ENCODE measurements around the gene HNRNPA3.
"Not testable (repeated sequence)": the region's sequence is repeated elsewhere in the genome, so short reads cannot be mapped to it uniquely, and the experiment has no call there.

The HNRNPA3 gene

GRCh38 chr2:177180269-177181000 lies 32.2 kb upstream of the HNRNPA3 start:
- no peaks in the 10 kb centered on the region for H3F3A ChIP-seq (ENCODE audit: low read depth)
- H4K20me1 ChIP-seq (ENCODE audit: insufficient read depth, low read length, poor library complexity, severe bottlenecking) = no peaks in the 10 kb centered on the region
- no peaks in the 10 kb centered on the region for H3K9me2 ChIP-seq (replicated peaks; ENCODE audit: low read depth, low read length)
- no peak for TF ChIP-seq EZH2phosphoT487 (IDR thresholded peaks at IDR 0.05; ENCODE audit: borderline replicate concordance)
- no peaks in the 10 kb centered on the region for H3K27me3 ChIP-seq (ENCODE audit: insufficient read depth, low read length, poor library complexity, severe bottlenecking)
- H3K36me3 ChIP-seq (ENCODE audit: insufficient read depth, low read length) = no peaks in the 10 kb centered on the region
- no peaks in the 10 kb centered on the region for H3K9me3 ChIP-seq (ENCODE audit: insufficient read depth, low read depth, low read length)
- no peak overlapping the region for H2AFZ ChIP-seq (ENCODE audit: low read length)
- no peaks in the 10 kb centered on the region for H3K79me2 ChIP-seq (ENCODE audit: insufficient read depth, low read length)
- no peak overlapping the region for H3K4me3 ChIP-seq (ENCODE audit: low read length, poor library complexity, severe bottlenecking)
- H3K4me1 ChIP-seq (ENCODE audit: insufficient read depth, low read length, poor library complexity, severe bottlenecking) = no peaks in the 10 kb centered on the region
- no peak overlapping the region for H3K4me2 ChIP-seq (ENCODE audit: low read depth, low read length, poor library complexity, severe bottlenecking)
- no peak overlapping the region for H3K9ac ChIP-seq (ENCODE audit: low read depth, low read length, poor library complexity, severe bottlenecking)

- Histone ChIP-seq H3K4me1 (ENCODE audit: insufficient read depth, low read length, poor library complexity, severe bottlenecking) (no peaks in the 10 kb centered on the region), H4K20me1 (ENCODE audit: insufficient read depth, low read length, poor library complexity, severe bottlenecking) (no peaks in the 10 kb centered on the region), H3K9ac (ENCODE audit: low read depth, low read length, poor library complexity, severe bottlenecking) (no peak overlapping the region), H3K9me3 (ENCODE audit: insufficient read depth, low read depth, low read length) (no peaks in the 10 kb centered on the region), H3K4me2 (ENCODE audit: low read depth, low read length, poor library complexity, severe bottlenecking) (no peak overlapping the region), H3K4me3 (ENCODE audit: low read length, poor library complexity, severe bottlenecking) (no peak overlapping the region), H3K36me3 (ENCODE audit: insufficient read depth, low read length) (no peaks in the 10 kb centered on the region), H3K9me2 (replicated peaks; ENCODE audit: low read depth, low read length) (no peaks in the 10 kb centered on the region), H3F3A (ENCODE audit: low read depth) (no peaks in the 10 kb centered on the region), H3K27me3 (ENCODE audit: insufficient read depth, low read length, poor library complexity, severe bottlenecking) (no peaks in the 10 kb centered on the region), H3K79me2 (ENCODE audit: insufficient read depth, low read length) (no peaks in the 10 kb centered on the region), H2AFZ (ENCODE audit: low read length) (no peak overlapping the region)
- TF ChIP-seq EZH2phosphoT487 (IDR thresholded peaks at IDR 0.05; ENCODE audit: borderline replicate concordance) (no peak), CTCF (conservative IDR thresholded peaks at IDR 0.05; ENCODE audit: low read length) (no peak)
These were observed 28.7 kb upstream of the HNRNPA3 start for GRCh38 chr2:177183860-177184259.

GRCh38 chr2:177184606-177185005 lies 28.0 kb upstream of the HNRNPA3 start:
- Histone ChIP-seq H3K4me2 (ENCODE audit: low read depth, low read length, poor library complexity, severe bottlenecking) (no peak overlapping the region), H3K4me1 (ENCODE audit: insufficient read depth, low read length, poor library complexity, severe bottlenecking) (no peaks in the 10 kb centered on the region)
- TF ChIP-seq EZH2phosphoT487 (IDR thresholded peaks at IDR 0.05; ENCODE audit: borderline replicate concordance) (no peak), CTCF (conservative IDR thresholded peaks at IDR 0.05; ENCODE audit: low read length) (no peak)

GRCh38 chr2:177186038-177186437 lies 26.6 kb upstream of the HNRNPA3 start:
- H3K4me2 ChIP-seq (ENCODE audit: low read depth, low read length, poor library complexity, severe bottlenecking); H3K36me3 ChIP-seq (ENCODE audit: insufficient read depth, low read length); H3F3A ChIP-seq (ENCODE audit: low read depth); H4K20me1 ChIP-seq (ENCODE audit: insufficient read depth, low read length, poor library complexity, severe bottlenecking); H2AFZ ChIP-seq (ENCODE audit: low read length); H3K4me3 ChIP-seq (ENCODE audit: low read length, poor library complexity, severe bottlenecking); H3K9me2 ChIP-seq (replicated peaks; ENCODE audit: low read depth, low read length); H3K9me3 ChIP-seq (ENCODE audit: insufficient read depth, low read depth, low read length); H3K27me3 ChIP-seq (ENCODE audit: insufficient read depth, low read length, poor library complexity, severe bottlenecking); H3K4me1 ChIP-seq (ENCODE audit: insufficient read depth, low read length, poor library complexity, severe bottlenecking); H3K9ac ChIP-seq (ENCODE audit: low read depth, low read length, poor library complexity, severe bottlenecking); H3K79me2 ChIP-seq (ENCODE audit: insufficient read depth, low read length): not testable (repeated sequence)

More at GRCh38 chr2:177184606-177185005, 28.0 kb upstream of the HNRNPA3 start:
- no peaks in the 10 kb centered on the region for H3F3A ChIP-seq (ENCODE audit: low read depth)
- H2AFZ ChIP-seq (ENCODE audit: low read length) = no peak overlapping the region
- H3K9me3 ChIP-seq (ENCODE audit: insufficient read depth, low read depth, low read length) = no peaks in the 10 kb centered on the region
- no peaks in the 10 kb centered on the region for H3K27me3 ChIP-seq (ENCODE audit: insufficient read depth, low read length, poor library complexity, severe bottlenecking)
- H3K79me2 ChIP-seq (ENCODE audit: insufficient read depth, low read length) = no peaks in the 10 kb centered on the region
- no peak overlapping the region for H3K9ac ChIP-seq (ENCODE audit: low read depth, low read length, poor library complexity, severe bottlenecking)
- H3K4me3 ChIP-seq (ENCODE audit: low read length, poor library complexity, severe bottlenecking) = no peak overlapping the region
- no peaks in the 10 kb centered on the region for H4K20me1 ChIP-seq (ENCODE audit: insufficient read depth, low read length, poor library complexity, severe bottlenecking)
- no peaks in the 10 kb centered on the region for H3K9me2 ChIP-seq (replicated peaks; ENCODE audit: low read depth, low read length)
- no peaks in the 10 kb centered on the region for H3K36me3 ChIP-seq (ENCODE audit: insufficient read depth, low read length)
